K562 (cell line): Measurements from ENCODE around the gene SLC23A2. TPM values are rescaled to one million over a fixed set of nuclear protein-coding genes. Genes with fewer than 3 reads are reported as not detected.

Experiments used
- ATAC-seq: fragments of 200-7000 bp; cut with Tn5 transposase; 3 replicates; pipeline ENCODE4 v1.9.1; 2020; ENCODE audit warnings: moderate library complexity
- BruUV-seq: library from RNA; stranded (reverse); fragments of 400-500 nt; replicated peaks from 2 replicates; lab custom pipeline; 2021; lab: Mats Ljungman, UMichigan
- CTCF ChIA-PET: fragments of 300-600 bp; formaldehyde crosslinking; extraction: SDS; loops from one replicate; lab custom pipeline; 2021; ENCODE audit warnings: low intra/inter-chr PET ratio; lab: Yijun Ruan, JAX
- POLR2A ChIA-PET: fragments of 300-600, 350-650 bp; sonication (Branson Sonifier 250); formaldehyde crosslinking; extraction: SDS; loops from one replicate; lab custom pipeline; 2021; ENCODE audit warnings: antibody characterized with exemption, inconsistent platforms; lab: Yijun Ruan, JAX
- DNase-seq, 4 experiments: peaks; one replicate each; pipeline versions ENCODE4 v3.0.0 to v3.0.0-alpha.2; 2011 to 2018; ENCODE audit warnings: low spot score in 3 of 4, mixed read lengths in 3 of 4; ENCODE audit errors: extremely low read depth in 1 of 4
- FAIRE-seq: peaks from 2 replicates; lab custom pipeline; 2011; peaks lifted over from hg19 to GRCh38; lab: Jason Lieb, UNC
- H2AFZ ChIP-seq: 2 replicates; pipeline ENCODE4 v1.6.0; 2011; ENCODE audit warnings: low read depth, low read length, control low read depth, inconsistent platforms
- H3K27ac ChIP-seq: fragments of 200-600 bp; 3 replicates; pipeline ENCODE4 v1.8.0; 2011; ENCODE audit warnings: low read depth, mild to moderate bottlenecking, control low read depth, inconsistent platforms, low read length, moderate library complexity, mixed read lengths; ENCODE audit errors: extremely low read depth
- H3K27me3 ChIP-seq, 2 experiments: fragments of 300-600 bp in 1 of 2; 2 replicates in 1 of 2; 3 replicates in 1 of 2; pipeline versions ENCODE4 v1.6.0 to v1.8.0; 2011; ENCODE audit warnings: inconsistent platforms in 2 of 2, low read length in 2 of 2, mild to moderate bottlenecking in 1 of 2, mixed read lengths in 1 of 2, moderate library complexity in 1 of 2; ENCODE audit not compliant: control insufficient read depth in 2 of 2, insufficient read depth in 2 of 2
- H3K36me3 ChIP-seq: fragments of 300-600 bp; 3 replicates; pipeline ENCODE4 v1.8.0; 2011; ENCODE audit warnings: mild to moderate bottlenecking, low read length, inconsistent platforms; ENCODE audit not compliant: control insufficient read depth, insufficient read depth
- H3K4me1 ChIP-seq, 2 experiments: fragments of 200-600 bp in 1 of 2; replicated peaks in 1 of 2; 2 replicates in 1 of 2; 3 replicates in 1 of 2; pipeline versions ENCODE4 v1.5.1 to v1.8.0; 2011; ENCODE audit warnings: inconsistent platforms in 2 of 2, low read length in 2 of 2, mild to moderate bottlenecking in 1 of 2, mixed read lengths in 1 of 2, moderate library complexity in 1 of 2; ENCODE audit not compliant: control insufficient read depth in 2 of 2, insufficient read depth in 2 of 2
- H3K4me2 ChIP-seq: 2 replicates; pipeline ENCODE4 v1.6.1; 2011; ENCODE audit warnings: low read length, control low read depth, inconsistent platforms, mixed read lengths; ENCODE audit not compliant: insufficient read depth
- H3K4me3 ChIP-seq: fragments of 200-600 bp; sonication (generic), shearing (Covaris generic); 2 replicates; pipeline ENCODE4 v1.5.1; 2016; ENCODE audit warnings: control low read depth, inconsistent platforms
- H3K79me2 ChIP-seq: fragments of 200-600 bp; 3 replicates; pipeline ENCODE4 v1.8.0; 2011; ENCODE audit warnings: low read length, inconsistent platforms; ENCODE audit not compliant: control insufficient read depth, insufficient read depth
- H3K9ac ChIP-seq, 2 experiments: 2 replicates each; pipeline versions ENCODE4 v1.6.0 to v1.6.1; 2011; ENCODE audit warnings: low read depth in 2 of 2, low read length in 2 of 2, control low read depth in 1 of 2, inconsistent platforms in 1 of 2, mild to moderate bottlenecking in 1 of 2, mixed read lengths in 1 of 2; ENCODE audit not compliant: insufficient read depth in 1 of 2
- H3K9me1 ChIP-seq: one replicate; pipeline ENCODE4 v1.6.0; 2011; ENCODE audit warnings: inconsistent platforms, mild to moderate bottlenecking, low read length, moderate library complexity; ENCODE audit not compliant: control insufficient read depth, insufficient read depth
- H3K9me3 ChIP-seq: replicated peaks from 2 replicates; pipeline ENCODE4 v1.5.1; 2011; ENCODE audit warnings: low read depth, low read length, inconsistent platforms; ENCODE audit not compliant: control insufficient read depth, insufficient read depth
- H4K20me1 ChIP-seq: replicated peaks from 2 replicates; pipeline ENCODE4 v1.6.1; 2011; ENCODE audit warnings: low read length, inconsistent platforms, mixed read lengths; ENCODE audit not compliant: control insufficient read depth, insufficient read depth
- BRD9 ChIP-seq: fragments of 450-650 bp; IDR thresholded peaks from 2 replicates; pipeline ENCODE4 v1.6.1; 2018; ENCODE audit warnings: low read depth; ENCODE audit not compliant: partially characterized antibody
- MEF2A ChIP-seq: IDR thresholded peaks from 2 replicates; pipeline ENCODE4 v1.6.1; 2011; ENCODE audit warnings: low read depth, mild to moderate bottlenecking, low read length, moderate library complexity; ENCODE audit not compliant: control insufficient read depth
- PHF8 ChIP-seq: fragments of 200-600 bp; sonication (generic); IDR thresholded peaks from 2 replicates; pipeline ENCODE4 v1.6.1; 2012; ENCODE audit warnings: mixed run types, mild to moderate bottlenecking, inconsistent platforms, low read length, moderate library complexity, borderline replicate concordance
- PTBP1 ChIP-seq: fragments of 200-400 bp; formaldehyde crosslinking; IDR thresholded peaks from 2 replicates; pipeline ENCODE4 v1.6.1; 2017; ENCODE audit warnings: low read depth, low read length
- TEAD2 ChIP-seq: fragments of 450-650 bp; IDR thresholded peaks from 2 replicates; pipeline ENCODE4 v1.6.1; 2016; ENCODE audit warnings: missing genetic modification characterization, control low read depth, missing compliant biosample characterization
- TFAM ChIP-seq: fragments of 250-450 bp; sonication (Bioruptor Pico); conservative IDR thresholded peaks from 2 replicates; pipeline ENCODE4 v1.5.0; 2021; ENCODE audit warnings: mild to moderate bottlenecking, moderate library complexity
- ZKSCAN8 ChIP-seq: fragments of 200-800 bp; sonication (Bioruptor generic); IDR thresholded peaks from 2 replicates; pipeline ENCODE4 v1.6.1; 2016; ENCODE audit warnings: missing genetic modification characterization, missing compliant biosample characterization
- ZNF57 ChIP-seq: fragments of 450-650 bp; formaldehyde crosslinking; IDR thresholded peaks from 2 replicates; pipeline ENCODE4 v1.4.0; 2020; ENCODE audit warnings: mild to moderate bottlenecking, moderate library complexity
- WGBS: fragments of 100-300 bp; shearing (Covaris generic); methylation state at CpG from one replicate; pipeline ENCODE4 v1.1.6; 2016; ENCODE audit warnings: low coverage, mixed read lengths; ENCODE audit not compliant: insufficient coverage; ENCODE audit errors: missing lambda C conversion rate; 5-methylcytosine and 5-hydroxymethylcytosine counted together
- in situ Hi-C: fragments of 300-500 bp; cut with MboI; formaldehyde crosslinking; loops from 4 replicates; pipeline ENCODE4 v1.15.0; 2018; ENCODE audit warnings: inconsistent platforms, mixed read lengths
- intact Hi-C: fragments of 100-400 bp; cut with micrococcal nuclease; formaldehyde crosslinking; loops from 2 replicates; pipeline ENCODE4 v1.14.2; 2022
- polyA plus RNA-seq, 8 experiments: library from polyadenylated mRNA; depleted of rRNA in 4 of 8; stranded (reverse) in 5 of 8; unstranded in 3 of 8; fragments of >200 nt; fragmentation: Nextera tagmentation in 2 of 8; fragmentation: Illumina TruSeq in 1 of 8; extraction: Ambion mirVana in 2 of 8; extraction: Trizol in 1 of 8; gene quantifications; 2 replicates each; pipeline versions ENCODE4 v1.2.1 to v1.2.3, GENCODE V29; 2011 to 2014; ENCODE audit warnings: inconsistent platforms in 1 of 8, missing spikeins in 1 of 8
- total RNA-seq, 7 experiments: library from RNA; depleted of rRNA in 6 of 7; stranded (reverse); fragments of >200 nt in 6 of 7; fragmentation: Illumina TruSeq in 2 of 7; extraction: Trizol in 2 of 7; gene quantifications; 2 replicates each; pipeline versions ENCODE4 v1.2.1 to v1.2.3, GENCODE V29; 2011 to 2021; ENCODE audit warnings: low replicate concordance in 1 of 7
- TF ChIP-seq, protein P1 (sequence below): sonication (generic); formaldehyde crosslinking; IDR thresholded peaks from 2 replicates; pipeline ENCODE4 v1.8.1; 2023; ENCODE audit warnings: mild to moderate bottlenecking, missing genetic modification reagents, moderate library complexity
- TF ChIP-seq, protein P2 (sequence below): fragments of 250-450 bp; sonication (Bioruptor Pico); IDR thresholded peaks from 2 replicates; pipeline ENCODE4 v1.8.0; 2022; ENCODE audit warnings: moderate library complexity, mild to moderate bottlenecking, inconsistent platforms

Gene SLC23A2
- total and polyA plus RNA-seq, 9 of the 15 experiments (the other 6 are each of a cell fraction or from before 2014, with no cell fraction given): 0.39 to 6.7 (median 3.2) TPM

DNA sequence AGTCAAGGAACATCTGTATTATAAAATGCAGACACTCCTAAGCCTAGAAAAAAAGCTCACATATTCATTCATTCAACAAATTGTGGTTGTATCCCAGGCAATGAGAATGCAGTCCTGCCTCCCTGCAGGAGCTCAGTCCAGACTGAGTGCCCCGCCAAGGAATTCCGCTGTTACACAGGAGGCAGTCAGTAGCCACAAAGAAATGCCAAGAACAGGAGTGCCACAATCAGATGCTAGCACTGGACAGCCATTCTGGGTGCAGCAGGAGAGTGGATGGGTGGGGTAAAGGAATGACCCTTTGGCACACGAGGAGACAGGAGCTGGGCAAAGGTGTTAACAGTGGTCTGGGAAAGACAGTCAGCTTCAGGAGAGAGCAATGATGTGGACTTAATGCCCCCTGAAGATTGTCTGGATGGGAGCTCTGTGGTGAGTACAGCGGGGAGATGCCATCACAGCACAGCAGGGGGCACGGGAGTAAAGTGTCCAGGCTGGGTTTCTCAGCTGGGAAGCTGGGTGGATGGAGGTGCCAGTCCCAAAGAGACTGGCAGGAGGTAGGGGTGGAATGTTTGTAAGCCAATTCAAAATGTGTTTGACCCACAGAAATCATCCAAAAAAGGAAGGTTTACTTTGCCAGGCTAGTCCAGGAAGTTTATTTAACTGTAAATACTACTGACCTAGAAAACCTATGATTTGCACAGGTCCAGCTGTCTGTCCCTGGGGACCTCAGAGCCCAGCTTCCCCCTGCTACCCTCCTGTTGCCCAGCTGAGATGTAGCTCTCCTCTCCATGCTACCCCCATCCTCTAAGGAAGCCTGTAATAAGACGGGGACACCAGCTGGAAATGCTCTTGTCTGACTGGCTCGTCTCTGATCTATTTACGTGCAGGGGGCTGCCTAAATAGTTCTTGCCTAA is 84.1 kb downstream of the SLC23A2 start:
- no peak overlapping the region for H2AFZ ChIP-seq
- H3K4me2 ChIP-seq: no peak overlapping the region
- no peak overlapping the region for H3K9ac ChIP-seq
- intact Hi-C loops: no loop called here
- H3K27ac ChIP-seq: no peak overlapping the region
- H3K79me2 ChIP-seq: no peaks in the 10 kb centered on the region
- no peak for FAIRE-seq
- no peaks in the 10 kb centered on the region for H3K27me3 ChIP-seq
- in situ Hi-C loops: no loop called here
- 0 out of 2 replicates have a peak, but pooled peaks cover 2% of the 10 kb centered on the region for H4K20me1 ChIP-seq
- TF ChIP-seq ZKSCAN8 (CRISPR knock-in tag): no peak
- TF ChIP-seq TEAD2 (tag): no peak
- no peak for TF ChIP-seq MEF2A
- TF ChIP-seq, protein P1, sequence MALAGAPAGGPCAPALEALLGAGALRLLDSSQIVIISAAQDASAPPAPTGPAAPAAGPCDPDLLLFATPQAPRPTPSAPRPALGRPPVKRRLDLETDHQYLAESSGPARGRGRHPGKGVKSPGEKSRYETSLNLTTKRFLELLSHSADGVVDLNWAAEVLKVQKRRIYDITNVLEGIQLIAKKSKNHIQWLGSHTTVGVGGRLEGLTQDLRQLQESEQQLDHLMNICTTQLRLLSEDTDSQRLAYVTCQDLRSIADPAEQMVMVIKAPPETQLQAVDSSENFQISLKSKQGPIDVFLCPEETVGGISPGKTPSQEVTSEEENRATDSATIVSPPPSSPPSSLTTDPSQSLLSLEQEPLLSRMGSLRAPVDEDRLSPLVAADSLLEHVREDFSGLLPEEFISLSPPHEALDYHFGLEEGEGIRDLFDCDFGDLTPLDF (CRISPR knock-in tag): no peak
- no peak for TF ChIP-seq PTBP1
- no peak for TF ChIP-seq TFAM
- no peak for TF ChIP-seq PHF8
- TF ChIP-seq, protein P2, sequence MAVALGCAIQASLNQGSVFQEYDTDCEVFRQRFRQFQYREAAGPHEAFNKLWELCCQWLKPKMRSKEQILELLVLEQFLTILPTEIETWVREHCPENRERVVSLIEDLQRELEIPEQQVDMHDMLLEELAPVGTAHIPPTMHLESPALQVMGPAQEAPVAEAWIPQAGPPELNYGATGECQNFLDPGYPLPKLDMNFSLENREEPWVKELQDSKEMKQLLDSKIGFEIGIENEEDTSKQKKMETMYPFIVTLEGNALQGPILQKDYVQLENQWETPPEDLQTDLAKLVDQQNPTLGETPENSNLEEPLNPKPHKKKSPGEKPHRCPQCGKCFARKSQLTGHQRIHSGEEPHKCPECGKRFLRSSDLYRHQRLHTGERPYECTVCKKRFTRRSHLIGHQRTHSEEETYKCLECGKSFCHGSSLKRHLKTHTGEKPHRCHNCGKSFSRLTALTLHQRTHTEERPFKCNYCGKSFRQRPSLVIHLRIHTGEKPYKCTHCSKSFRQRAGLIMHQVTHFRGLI: no peak
- no peak for TF ChIP-seq ZNF57 (CRISPR knock-in tag)
- TF ChIP-seq BRD9: no peak
- TF ChIP-seq, all 486 proteins: peak for 0
- 30% methylated on average over 7 of the region's 8 CpGs for whole genome bisulfite sequencing
- no peaks in the 10 kb centered on the region for H3K9me1 ChIP-seq
- BruUV-seq: no TSS peak
- H3K4me3 ChIP-seq: no peak overlapping the region
- DNase-seq (no peak), ATAC-seq (no peak)
- CTCF ChIA-PET: no interaction called here
- H3K9me3 ChIP-seq: no peaks in the 10 kb centered on the region
- H3K36me3 ChIP-seq: no peaks in the 10 kb centered on the region
- no peaks in the 10 kb centered on the region for H3K4me1 ChIP-seq
- POLR2A ChIA-PET: no interaction called here
